Epithelial cell of umbilical artery (primary cell): ENCODE measurements around the gene HMGN1. TPM values are rescaled to one million over a fixed set of nuclear protein-coding genes. Genes with fewer than 3 reads are reported as not detected.

Experiments
- total RNA-seq: library from RNA; depleted of rRNA; stranded (reverse); fragments of >200 nt; gene quantifications from 2 replicates; pipeline ENCODE4 v1.2.3, GENCODE V29; 2014

The HMGN1 gene, protein sequence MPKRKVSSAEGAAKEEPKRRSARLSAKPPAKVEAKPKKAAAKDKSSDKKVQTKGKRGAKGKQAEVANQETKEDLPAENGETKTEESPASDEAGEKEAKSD
- 391 and 540 TPM in 2 replicates for total RNA-seq

DNA sequence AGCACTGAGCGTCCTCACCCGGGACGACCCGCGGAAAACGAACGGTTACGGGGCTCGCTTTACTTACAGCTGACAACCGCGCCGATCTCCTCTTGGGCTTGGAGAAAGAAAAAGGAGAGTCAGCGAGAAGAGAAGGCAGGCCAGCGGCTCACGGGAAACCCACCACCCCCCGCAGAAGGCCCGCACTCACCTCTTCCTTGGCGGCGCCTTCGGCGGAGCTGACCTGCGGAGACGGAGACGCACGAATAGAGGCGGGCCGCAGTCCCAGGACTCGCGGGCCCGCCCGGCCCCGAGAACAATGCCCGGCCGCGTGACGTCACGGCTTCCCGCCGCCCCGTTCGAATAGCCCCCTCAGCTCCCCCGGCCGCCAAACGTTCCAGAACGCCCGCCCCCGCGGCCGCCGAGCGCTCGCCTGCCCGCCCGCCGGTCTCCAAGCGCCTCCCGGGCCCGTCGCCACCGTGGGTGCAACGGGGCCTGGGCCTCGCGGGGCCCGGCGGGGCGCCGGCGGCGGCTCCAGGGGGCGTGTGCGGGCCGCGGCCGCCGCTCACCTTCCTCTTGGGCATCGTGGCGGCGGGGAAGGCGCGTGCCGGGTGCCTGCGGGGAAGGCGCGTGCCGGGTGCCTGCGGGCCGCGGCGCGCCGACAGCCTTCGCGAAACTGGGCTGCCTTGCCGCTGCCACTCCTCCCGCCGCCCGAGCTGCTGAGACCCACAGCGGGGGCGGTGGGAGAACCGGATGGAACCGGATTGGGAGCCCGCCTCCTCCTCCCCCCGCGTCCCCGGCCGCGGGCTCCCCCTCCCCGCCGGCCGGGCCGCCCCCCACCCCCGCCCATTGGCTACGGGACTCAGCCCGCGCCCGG lies at the start of gene HMGN1:
TSS of gene HMGN1 (minus strand) at position 734 of the 856 bp plus-strand sequence. CDS start at position 563, 171 bp downstream.

DNA sequence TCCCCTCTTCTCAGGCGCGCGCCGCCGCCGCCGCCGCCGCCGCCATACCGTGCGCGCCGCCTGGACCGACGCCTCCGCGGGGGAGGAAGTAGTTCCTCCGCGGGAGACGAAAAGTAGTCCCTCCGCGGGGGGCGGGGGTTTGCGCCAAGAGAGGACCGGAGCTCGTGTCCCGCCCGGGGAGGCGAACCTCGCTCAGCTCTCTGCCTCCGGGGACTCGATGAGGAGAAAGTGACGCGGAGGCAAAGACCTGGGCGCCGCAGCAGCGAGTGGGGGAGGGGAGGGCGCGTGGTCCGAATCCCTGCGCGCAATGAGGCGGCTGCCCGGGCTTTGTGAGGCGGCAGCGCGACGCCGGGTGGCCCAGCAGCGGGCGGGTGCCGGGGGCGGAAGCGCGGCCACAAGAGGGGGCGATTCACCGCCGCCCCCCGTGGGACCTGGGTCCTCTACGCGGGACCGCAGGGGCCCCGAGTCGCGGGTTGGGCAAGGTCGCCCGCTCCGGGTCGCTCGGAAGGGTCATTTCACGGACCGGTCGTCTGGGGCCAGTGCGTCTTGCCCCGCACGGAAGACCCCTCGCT lies 35.2 kb downstream of the HMGN1 start, which contains the start of gene BRWD1:
TSS of gene BRWD1 (minus strand) at position 62 of the 572 bp plus-strand sequence. CDS start 141 bp downstream, outside the sequence.

Other genes starting within 250 kb of the HMGN1 start
- 54.1 and 66.9 TPM in 2 replicates for gene PSMG1, start 165.6 kb downstream of the HMGN1 start, total RNA-seq
- gene BRWD1, start 35.5 kb downstream of the HMGN1 start, total RNA-seq, result 43.2 and 60.5 TPM in 2 replicates
- gene LCA5L, start 96.7 kb upstream of the HMGN1 start, total RNA-seq, result 0.91 and 0.97 TPM in 2 replicates
- gene SH3BGR, start 102.9 kb upstream of the HMGN1 start, total RNA-seq, result 0.65 TPM in 1 of 2 replicates, not detected in the other